ENCODE results near the gene TMEM263. TPM values are rescaled to one million over a fixed set of nuclear protein-coding genes. Genes with fewer than 3 reads are reported as not detected.

The TMEM263 gene
- total RNA-seq, 2 donors from 2014 or later, result 25.7 to 39.3 TPM

DNA sequence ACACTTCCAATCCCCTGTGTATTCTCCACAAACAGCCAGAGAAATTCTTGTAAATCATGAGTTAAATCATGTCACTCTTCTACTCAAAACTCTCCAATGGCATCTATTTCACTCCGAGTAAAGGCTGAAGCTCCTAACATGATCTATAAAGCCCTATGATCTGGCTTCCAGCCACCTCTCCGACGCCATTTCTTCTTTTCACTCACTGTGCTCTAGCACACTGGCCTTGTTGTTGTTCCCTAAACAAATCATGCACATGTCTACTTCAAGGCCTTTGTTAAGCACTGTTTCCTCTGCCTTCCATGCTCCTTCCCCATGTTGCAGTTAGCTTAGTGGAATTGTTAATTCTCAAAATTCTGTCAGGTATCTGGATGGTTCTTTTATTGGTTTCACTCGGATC lies 61.3 kb downstream of the TMEM263 start:
- no peaks in the 10 kb centered on the region for H3K27me3 Mint-ChIP-seq (ENCODE audit: insufficient read depth)
- H3K27ac ChIP-seq (ENCODE audit: low read depth, low read length), result no peak overlapping the region
- peaks cover 26% of the 10 kb centered on the region for H3K36me3 ChIP-seq (ENCODE audit: control insufficient read depth, insufficient read depth, low read length)
- no peaks in the 10 kb centered on the region for H3K4me1 ChIP-seq (ENCODE audit: control insufficient read depth, insufficient read depth, low read length)
- no peak for TF ChIP-seq CTCF (conservative IDR thresholded peaks at IDR 0.05)
- WGBS, 2 experiments (ENCODE audit: insufficient coverage in 1 of 2, insufficient read length in 1 of 2), result 95 to 100% methylated on average over 4 of the region's 4 CpGs
- H3K9me3 ChIP-seq (ENCODE audit: control insufficient read depth, low read length), result no peaks in the 10 kb centered on the region
- no peaks in the 10 kb centered on the region for H3K27me3 ChIP-seq (ENCODE audit: control insufficient read depth, insufficient read depth, low read length, poor library complexity, severe bottlenecking)
- H3K4me3 ChIP-seq (ENCODE audit: low read length), result no peak overlapping the region
- H3K27ac Mint-ChIP-seq, result no peak overlapping the region
- H3K4me1 Mint-ChIP-seq, result no peaks in the 10 kb centered on the region
- H3K9ac ChIP-seq (ENCODE audit: extremely low read depth, low read length, poor library complexity, severe bottlenecking), result no peak overlapping the region
- peaks cover 18% of the 10 kb centered on the region for H3K36me3 Mint-ChIP-seq (ENCODE audit: low read depth)
- H3K9me3 Mint-ChIP-seq, result no peaks in the 10 kb centered on the region
- DNase-seq, result no peak
- no peak overlapping the region for H3K4me3 Mint-ChIP-seq

- Mint-ChIP-seq H3K4me1 (no peaks in the 10 kb centered on the region), H3K36me3 (ENCODE audit: low read depth) (peaks cover 15% of the 10 kb centered on the region), H3K27ac (no peak overlapping the region), H3K9me3 (no peaks in the 10 kb centered on the region), H3K27me3 (ENCODE audit: insufficient read depth) (no peaks in the 10 kb centered on the region), H3K4me3 (no peak overlapping the region)
- H3K9me3 ChIP-seq (ENCODE audit: control insufficient read depth, low read length), result no peaks in the 10 kb centered on the region
- WGBS, 2 experiments (ENCODE audit: insufficient coverage in 1 of 2, insufficient read length in 1 of 2), result 93 to 100% methylated on average over 1 to 2 of the region's 2 CpGs
- DNase-seq, result no peak
- TF ChIP-seq CTCF (conservative IDR thresholded peaks at IDR 0.05), result no peak
- H3K9ac ChIP-seq (ENCODE audit: extremely low read depth, low read length, poor library complexity, severe bottlenecking), result no peak overlapping the region
- H3K27ac ChIP-seq (ENCODE audit: low read depth, low read length), result no peak overlapping the region
- H3K27me3 ChIP-seq (ENCODE audit: control insufficient read depth, insufficient read depth, low read length, poor library complexity, severe bottlenecking), result no peaks in the 10 kb centered on the region
- H3K36me3 ChIP-seq (ENCODE audit: control insufficient read depth, insufficient read depth, low read length), result peaks cover 26% of the 10 kb centered on the region
- no peaks in the 10 kb centered on the region for H3K4me1 ChIP-seq (ENCODE audit: control insufficient read depth, insufficient read depth, low read length)
- no peak overlapping the region for H3K4me3 ChIP-seq (ENCODE audit: low read length)
Measured at GRCh38 chr12:107019546-107019945, 63.8 kb downstream of the TMEM263 start.

Other genes starting within 250 kb of the TMEM263 start
- gene RIC8B, start 181.2 kb upstream of the TMEM263 start, total RNA-seq, result 10 to 100 TPM; 19.6 to 23.3 TPM
- 10 to 100 TPM; 12.0 to 12.5 TPM for gene MTERF2, start 31.2 kb downstream of the TMEM263 start, total RNA-seq
- 10 to 100 TPM; 29.9 to 33.4 TPM for gene CRY1, start 137.6 kb downstream of the TMEM263 start, total RNA-seq